HG03196 (cell line): ENCODE data around the gene KIAA1755.

ENCODE experiments used
- ATAC-seq: cut with Tn5 transposase; IDR thresholded peaks from one replicate; pipeline ENCODE4 v1.9.1; 2021; ENCODE audit not compliant: unreplicated experiment

Gene KIAA1755

GRCh38 chr20:38260378-38261053 is at the start of gene KIAA1755:
KIAA1755 (minus strand) TSS chr20:38260735; CDS start chr20:38260500, 235 bp downstream.
- ATAC-seq: no peak

DNA sequence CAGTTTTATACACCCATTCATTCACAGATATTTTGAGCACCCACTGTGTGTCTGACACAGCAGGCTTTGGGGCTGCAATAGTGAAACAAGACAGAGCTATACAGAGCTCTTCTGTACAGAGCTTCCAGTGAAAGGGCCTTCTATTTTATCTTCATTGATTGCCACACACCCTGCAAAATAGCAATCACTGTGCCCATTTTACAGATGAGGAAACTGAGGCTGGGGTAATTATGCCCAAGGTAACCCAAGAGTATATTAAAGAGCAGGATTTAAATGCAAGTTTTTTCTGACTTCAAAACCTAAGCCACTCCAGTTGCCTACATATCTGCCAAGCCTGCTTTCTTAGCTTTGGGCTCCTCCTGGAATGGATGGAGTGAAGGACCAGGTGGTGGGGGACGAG is 47.9 kb upstream of the KIAA1755 start:
- ATAC-seq: no peak

GRCh38 chr20:38308047-38308438 is 47.5 kb upstream of the KIAA1755 start:
- ATAC-seq: no peak

GRCh38 chr20:38307371-38308046 is 47.0 kb upstream of the KIAA1755 start:
- no peak for ATAC-seq

- no peak for ATAC-seq
Measured at GRCh38 chr20:38306379-38306778, 45.8 kb upstream of the KIAA1755 start.

- ATAC-seq: no peak
Measured at GRCh38 chr20:38305541-38305940, 45.0 kb upstream of the KIAA1755 start.

DNA sequence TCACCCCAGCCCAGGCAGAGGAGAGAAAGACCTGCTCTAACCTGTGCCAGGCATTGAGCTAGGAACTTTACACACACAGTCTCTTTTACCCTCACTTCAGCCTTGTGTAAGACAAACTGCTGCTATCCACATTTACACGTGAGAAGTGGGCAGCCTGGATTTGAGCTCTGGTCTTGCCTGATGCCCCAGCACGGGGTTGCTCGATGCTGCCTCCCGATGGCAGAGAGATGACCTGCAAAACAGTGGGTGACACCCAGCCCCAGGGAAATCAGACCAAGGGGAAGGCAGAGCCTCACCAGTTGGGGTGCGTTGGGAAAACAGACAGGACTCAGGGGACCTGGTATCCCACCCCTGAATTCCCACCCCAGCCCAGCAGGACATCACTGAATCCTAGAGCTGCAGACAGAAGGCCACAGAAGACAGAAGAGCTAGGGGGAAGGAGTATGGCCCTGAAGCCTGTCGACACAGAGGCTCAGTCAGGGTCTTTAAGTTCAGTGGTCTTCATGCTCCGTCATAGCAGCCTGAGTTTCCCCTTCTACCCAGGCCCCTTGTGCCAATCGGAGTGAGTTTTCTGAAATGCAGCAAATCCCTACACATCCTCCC is 44.4 kb upstream of the KIAA1755 start:
- no peak for ATAC-seq

DNA sequence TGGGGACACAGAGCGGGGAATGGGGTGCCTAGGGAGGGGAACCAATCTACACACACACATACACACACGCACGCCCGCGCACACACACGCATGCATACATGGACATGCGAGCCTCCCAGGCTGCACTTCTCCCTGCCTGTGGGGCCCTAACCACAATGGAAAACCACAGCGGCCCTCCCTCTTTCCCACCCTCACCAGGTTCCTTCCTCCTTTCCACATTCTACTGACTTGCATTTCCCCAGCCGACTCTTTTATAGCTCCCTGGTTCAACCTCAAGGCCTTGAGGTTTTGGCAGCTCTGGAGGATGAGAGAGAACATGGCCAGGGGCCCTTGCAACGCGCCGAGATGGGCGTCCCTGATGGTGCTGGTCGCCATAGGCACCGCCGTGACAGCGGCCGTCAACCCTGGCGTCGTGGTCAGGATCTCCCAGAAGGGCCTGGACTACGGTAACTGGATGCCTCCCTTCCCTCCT is 43.4 kb upstream of the KIAA1755 start, which contains the start of gene BPI:
TSS of gene BPI (plus strand) at position 249 of the 472 bp plus-strand sequence. CDS start at position 317, 68 bp downstream.
- ATAC-seq: no peak

DNA sequence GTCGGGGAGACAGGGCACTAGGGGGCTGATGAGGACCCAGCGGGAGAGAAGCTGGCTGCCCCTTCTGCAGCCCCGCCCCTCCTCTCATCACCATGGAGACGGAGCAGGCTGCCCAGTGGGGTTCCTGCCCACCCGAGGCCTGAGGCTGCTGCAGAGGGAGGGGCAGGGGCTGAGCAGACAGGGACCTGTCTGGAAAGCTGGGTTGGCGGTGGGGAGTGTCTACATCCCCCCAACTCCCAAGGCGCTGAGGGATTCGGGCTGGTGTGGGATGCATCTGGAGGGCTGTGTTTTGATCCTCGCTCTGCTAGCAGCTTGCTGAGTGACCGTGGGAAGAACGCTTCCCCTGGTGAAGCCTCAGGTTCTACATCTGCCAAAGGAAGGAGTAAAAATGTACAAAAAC is 42.3 kb upstream of the KIAA1755 start:
- no peak for ATAC-seq

DNA sequence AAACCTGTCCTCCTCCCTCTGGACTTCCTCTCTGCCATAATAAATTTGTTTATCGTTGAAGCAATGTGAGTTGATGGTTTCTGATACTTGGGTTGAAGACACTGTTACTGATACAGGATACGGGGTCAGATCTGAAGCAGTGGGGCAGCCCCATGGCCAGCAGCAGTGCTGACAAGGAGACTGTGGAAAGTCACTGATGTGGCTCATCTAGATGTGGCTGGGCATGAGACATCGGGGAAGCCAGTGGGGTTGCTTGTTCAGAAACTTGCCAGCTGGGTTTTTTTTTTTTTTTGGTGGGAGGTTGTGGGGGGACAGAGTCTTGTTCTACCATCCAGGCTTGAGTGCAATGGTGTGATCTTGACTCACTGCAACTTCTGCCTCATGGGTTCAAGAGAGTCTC is 40.8 kb upstream of the KIAA1755 start:
- ATAC-seq: no peak

- ATAC-seq: no peak
Measured at GRCh38 chr20:38300438-38300837, 39.9 kb upstream of the KIAA1755 start.

DNA sequence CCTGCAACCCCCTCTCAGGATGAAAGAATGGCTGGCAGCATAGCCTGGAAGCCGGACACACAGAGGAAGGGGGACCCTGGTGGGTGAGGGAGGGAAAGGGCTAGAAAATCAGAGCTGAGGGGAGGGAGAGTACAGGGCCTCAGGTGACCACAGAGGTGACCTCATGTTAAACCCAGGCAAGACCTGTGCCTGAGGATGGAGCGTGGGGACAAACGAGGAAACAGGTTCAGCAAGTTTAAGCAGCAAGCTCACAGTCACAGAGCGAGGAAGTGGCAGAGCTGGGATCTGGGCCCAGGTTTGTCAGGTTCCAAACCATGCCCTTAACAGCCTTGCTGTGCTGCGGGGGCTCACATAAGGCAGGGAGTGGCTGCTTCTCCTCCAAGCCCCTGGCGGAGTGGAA is 39.4 kb upstream of the KIAA1755 start:
- no peak for ATAC-seq

DNA sequence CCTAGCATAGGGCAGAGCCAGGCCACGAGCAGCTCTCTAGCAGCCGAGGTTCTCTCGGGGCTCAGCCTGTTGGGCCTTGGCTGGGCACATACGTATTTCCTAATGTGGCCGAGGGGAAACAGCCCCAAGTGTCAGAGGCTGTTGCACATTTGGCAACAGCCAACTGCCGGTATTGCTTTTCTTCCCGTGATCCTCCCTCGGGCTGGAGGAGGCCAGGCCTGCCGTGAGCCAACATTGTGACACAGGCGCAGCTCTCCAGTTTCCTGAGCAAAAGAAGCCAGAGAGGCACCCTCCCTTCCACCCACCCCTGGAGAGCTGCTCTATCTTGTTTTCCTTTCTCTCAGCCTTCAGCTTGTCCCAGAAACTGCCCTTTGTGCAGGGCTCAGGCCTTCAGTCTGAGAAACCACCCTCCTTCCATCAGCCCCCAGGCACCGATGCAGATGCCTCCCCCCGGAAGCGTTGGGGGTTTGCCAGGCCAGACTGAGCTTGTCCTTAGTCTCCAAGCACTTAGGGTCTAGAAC is 38.3 kb upstream of the KIAA1755 start:
- ATAC-seq: no peak

GRCh38 chr20:38297916-38298674 is 37.6 kb upstream of the KIAA1755 start:
- ATAC-seq: no peak

DNA sequence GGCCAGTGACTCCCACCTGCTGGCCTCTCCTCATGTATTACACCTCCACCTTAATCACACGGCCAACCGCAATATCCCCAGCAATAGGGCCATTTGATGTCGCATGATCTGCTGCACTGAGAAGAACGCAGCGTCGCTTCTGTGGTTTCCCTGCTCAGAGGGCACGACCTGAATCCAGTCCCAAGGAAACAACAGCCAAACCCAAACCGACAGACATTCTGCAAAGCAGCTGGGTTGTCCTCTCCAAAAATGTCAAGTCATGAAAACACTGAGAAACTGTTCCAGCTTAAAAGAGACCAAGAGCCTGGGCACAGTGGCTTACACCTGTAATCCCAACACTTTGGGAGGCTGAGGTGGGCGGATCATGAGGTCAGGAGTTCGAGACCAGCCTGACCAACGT is 35.9 kb upstream of the KIAA1755 start:
- no peak for ATAC-seq

- no peak for ATAC-seq
Measured at GRCh38 chr20:38295811-38296210, 35.3 kb upstream of the KIAA1755 start.

DNA sequence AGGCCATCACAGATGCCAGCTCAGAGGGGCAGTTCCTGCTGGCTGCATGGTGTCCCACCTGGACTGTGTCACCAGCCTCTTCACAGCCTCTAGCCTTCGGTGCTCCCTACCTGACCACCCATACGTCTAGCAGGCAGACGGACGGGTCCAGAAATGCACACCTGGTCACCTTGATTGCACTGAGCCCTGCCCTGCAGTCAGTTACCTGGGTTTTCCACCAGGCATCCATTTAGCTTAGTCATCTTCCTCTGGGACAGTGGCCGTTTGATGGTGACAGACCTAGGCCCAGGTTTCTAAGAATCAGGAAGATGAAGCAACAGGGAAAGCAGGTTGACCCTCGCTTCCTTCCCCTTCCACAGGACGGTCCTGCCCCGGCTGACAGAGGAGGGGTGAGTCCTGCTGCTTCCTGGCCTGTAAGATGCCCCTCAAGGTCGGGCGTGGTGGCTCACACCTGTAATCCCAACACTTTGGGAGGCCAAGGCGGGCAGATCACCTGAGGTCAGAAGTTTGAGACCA is 33.6 kb upstream of the KIAA1755 start:
- no peak for ATAC-seq

DNA sequence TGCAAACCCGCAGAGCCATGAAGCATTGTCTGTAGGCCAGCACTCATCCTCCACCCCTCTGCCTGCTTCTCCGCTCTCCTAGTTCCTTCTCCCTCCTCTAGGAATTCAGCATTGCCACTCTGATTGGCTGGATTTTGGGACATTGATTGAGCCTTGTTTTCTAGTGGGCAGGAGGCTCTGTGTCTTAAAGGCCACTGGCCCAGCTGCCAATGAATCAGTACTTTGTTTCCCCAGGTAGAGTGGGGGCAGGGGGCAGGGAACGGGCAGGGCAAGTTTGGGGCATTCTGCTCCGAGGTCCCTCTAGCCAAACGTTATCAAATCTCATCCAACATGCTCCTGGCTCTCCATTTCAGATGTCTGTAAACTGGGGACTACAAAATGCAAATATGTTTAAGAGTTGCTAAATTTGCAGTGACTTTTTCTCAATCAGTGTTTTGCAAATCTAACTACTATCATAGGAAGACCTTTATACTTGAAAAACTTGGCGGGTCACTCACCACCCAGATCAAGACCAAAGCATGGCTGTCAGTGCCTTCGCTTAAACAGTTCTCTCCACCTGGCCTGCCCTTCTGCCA is 33.0 kb upstream of the KIAA1755 start:
- no peak for ATAC-seq

DNA sequence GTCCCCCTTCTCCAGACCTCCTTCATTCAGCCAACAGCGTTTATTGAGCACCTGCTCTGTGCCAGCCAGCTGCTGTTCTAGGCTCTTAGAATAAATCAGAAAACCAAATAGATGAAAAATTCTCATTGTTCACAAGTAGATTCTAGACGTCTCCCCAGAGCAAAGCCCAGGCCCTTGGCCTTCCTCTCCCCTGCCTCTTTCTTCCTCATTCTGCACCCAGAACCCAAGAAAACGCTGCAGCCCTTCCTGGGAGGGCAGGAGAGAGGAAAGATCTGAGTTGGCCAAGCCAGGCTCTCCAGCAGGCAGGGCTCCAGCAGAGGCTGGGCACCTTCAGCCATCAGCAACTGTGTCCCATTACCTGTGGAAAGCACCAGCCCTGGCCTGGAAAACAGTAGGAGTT is 31.4 kb upstream of the KIAA1755 start:
- no peak for ATAC-seq
